ENCODE data around the gene IP6K3.

The IP6K3 gene

GRCh38 chr6:33738879-33739278 is 7.8 kb downstream of the IP6K3 start:
- DNase-seq = no peak

DNA sequence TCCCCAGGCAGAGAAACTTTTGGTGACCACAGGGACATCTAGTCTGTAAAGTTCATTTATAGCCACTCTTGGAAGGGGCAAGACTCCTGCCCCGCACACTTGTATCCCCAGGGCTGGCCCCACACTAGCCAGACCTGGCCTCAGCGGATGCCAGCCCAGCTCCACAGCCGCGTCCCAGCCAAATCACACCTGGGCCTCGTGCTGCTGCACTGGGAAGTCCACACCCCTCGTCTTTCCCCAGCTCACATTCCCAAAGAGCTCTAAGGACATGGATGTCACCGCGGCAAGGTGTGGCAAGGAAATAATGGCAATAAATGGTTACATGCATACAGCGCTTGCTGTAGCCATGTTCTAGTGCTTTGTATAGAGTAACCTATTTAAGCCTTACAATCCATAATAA is 8.6 kb downstream of the IP6K3 start:
- no peak for DNase-seq

- no peak for DNase-seq
Measured at GRCh38 chr6:33737267-33738026, 9.3 kb downstream of the IP6K3 start.

DNA sequence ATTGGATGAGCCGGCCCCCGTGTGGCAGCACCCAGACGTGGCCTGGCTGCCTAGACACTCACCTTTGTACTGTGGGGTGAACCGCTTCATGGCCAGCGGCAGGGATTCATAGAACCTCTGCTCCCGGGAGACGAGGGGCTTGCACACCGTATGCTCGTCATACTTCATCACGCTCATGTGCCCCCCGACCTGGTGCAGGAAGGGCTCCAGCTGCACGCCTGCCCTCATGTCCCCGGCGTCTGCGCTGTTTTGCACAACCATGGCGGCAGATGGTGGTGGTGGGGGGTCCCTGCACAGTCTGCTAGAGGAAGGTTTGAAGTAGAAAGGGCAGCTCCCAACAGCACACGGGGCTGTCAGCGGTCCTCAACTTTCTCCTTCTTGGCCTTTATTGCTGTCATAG is 11.5 kb downstream of the IP6K3 start:
- no peak for DNase-seq

GRCh38 chr6:33733709-33734007 is 13.0 kb downstream of the IP6K3 start:
- no peak for DNase-seq

GRCh38 chr6:33732817-33733708 is 13.6 kb downstream of the IP6K3 start:
- DNase-seq = no peak

DNA sequence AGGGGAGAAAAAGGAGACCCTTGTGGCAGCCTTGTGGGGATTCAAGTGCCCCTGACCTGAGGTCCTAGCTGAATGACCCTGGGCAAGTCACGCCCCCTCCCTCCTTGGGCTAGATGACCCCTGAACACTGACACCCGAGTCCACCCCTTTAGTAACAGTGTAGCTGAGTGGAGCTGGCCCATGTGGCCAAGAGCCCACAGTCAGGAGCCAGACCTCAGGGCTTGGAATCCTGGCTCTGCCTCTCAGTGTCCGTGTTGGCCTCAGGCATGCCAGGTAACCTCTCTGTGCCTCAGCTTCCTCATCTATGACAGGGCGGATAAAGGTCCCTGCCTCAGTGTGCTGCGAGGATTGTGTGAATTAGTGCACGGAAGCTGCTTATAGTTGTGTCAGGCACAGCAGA is 14.3 kb downstream of the IP6K3 start:
- DNase-seq = no peak

GRCh38 chr6:33731751-33732282 is 14.9 kb downstream of the IP6K3 start:
- DNase-seq = no peak

GRCh38 chr6:33731035-33731434 is 15.7 kb downstream of the IP6K3 start:
- DNase-seq = no peak

DNA sequence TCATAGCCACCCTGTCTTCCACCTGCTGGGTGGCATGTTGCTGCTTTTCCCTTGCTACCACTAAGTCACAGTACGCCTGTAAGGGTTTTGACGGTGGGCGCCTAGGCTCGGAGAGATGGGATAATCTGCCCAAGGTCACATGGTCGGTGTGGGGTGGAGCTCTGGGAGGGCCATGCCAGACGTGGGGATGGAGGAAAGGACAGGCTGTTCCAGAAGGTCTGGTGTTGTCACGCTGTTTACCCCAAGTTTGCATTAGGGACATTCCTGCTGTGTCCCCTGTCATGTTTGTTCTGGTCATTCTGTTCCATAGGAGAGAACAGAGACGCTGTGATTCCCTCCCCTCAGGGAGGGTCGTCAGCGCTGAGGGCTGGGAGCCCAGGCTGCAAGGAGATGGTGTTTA is 16.1 kb downstream of the IP6K3 start:
- no peak for DNase-seq

DNA sequence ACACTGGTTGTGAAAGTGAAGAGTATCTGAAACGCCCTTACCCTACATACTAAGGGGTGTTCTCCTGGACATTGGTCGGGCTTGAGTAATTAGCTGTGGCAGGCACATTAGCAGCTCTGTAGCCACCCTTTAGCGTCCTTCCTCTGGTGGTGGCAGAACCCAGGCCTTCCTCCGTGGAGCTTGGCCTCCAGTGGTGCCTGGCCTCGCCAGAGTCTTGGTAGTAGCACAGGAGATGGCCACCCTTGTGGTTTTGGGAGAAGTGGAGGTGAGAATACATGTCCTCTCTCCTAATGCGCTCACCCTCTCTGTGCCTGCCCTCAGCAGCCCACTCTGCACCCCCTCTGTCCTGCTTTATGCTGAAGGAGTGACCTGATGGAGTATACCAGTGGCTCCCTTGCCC is 17.6 kb downstream of the IP6K3 start:
- DNase-seq = no peak

DNA sequence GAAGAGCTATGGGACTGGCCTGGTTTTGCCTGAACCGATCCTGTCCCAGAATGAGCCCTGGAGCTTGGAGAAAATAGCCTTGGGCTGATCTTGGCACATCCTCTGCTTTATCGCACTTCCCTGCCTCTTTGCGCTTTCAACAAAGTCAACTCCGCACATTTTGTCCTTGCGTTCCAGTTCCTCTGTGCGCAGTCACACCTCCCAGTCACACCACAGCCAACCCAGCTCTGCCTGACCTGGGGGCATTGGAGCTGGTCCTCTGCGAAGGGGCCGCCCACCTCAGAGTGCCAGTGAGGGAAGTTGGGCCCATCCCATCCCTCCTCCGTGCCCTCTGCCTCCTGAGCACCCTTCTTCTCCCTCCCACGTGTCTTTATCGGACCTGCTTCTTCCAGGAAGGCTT is 18.3 kb downstream of the IP6K3 start:
- DNase-seq = no peak

DNA sequence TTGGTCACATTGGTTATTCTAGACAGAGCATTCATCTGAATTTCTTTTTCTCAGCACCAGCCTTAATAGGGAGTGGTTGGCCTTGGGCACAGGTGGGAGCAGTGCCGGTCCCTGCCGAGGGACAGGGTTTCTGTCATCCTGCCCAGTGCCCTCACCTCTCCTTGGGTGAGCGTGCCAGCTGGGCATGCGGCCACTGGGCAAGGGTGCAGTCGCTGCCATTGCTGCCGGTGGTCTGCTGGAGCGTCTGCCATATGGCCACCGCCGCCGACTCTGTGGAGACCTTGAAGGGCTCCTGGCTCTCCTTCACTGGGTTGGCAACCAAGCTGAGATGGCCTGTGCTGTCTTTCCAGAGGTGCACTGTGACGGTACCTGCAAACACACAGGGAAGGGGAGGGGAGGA is 18.8 kb downstream of the IP6K3 start:
- no peak for DNase-seq

DNA sequence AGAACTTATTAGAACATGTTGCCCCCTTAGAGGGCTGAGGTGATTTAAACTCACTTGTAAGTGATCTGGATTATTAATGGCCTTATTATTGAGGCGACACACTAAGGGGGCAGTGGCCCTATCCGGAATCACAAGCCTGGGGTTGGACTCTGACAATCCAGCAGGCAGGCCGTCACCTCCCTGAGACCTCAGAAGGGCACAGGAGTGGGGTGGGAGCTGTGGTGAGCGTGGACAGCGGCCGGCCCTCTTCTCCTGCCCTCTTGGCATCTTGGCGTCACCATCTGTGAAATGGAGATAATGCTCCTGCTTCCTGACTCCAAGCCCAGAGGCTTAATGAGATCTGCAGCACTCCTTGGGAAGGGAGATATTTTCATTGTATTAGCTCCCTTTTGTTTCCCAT is 19.6 kb downstream of the IP6K3 start:
- no peak for DNase-seq

DNA sequence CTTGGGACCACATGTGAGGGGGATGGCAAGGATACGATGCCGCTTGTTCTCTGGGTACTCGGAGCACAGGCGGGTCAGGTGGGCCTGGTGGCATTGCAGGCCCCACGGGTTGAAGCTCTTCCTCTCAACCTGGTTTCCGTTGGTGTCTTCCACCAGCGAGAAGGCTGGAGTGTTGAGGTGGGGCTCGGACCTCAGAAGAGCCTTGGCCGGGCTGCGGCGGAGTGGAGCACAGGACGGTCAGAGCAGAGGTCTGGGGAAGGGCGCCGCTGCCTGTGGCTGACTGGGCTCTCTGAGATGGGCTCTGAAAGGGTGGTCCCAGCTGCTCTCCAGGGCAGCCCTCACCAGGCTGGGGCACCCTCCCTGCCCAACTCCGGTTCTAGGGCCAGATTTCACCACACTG is 20.0 kb downstream of the IP6K3 start:
- DNase-seq = no peak

GRCh38 chr6:33725891-33726673 is 20.6 kb downstream of the IP6K3 start:
- DNase-seq = no peak

GRCh38 chr6:33725222-33725621 is 21.5 kb downstream of the IP6K3 start:
- DNase-seq = no peak

DNA sequence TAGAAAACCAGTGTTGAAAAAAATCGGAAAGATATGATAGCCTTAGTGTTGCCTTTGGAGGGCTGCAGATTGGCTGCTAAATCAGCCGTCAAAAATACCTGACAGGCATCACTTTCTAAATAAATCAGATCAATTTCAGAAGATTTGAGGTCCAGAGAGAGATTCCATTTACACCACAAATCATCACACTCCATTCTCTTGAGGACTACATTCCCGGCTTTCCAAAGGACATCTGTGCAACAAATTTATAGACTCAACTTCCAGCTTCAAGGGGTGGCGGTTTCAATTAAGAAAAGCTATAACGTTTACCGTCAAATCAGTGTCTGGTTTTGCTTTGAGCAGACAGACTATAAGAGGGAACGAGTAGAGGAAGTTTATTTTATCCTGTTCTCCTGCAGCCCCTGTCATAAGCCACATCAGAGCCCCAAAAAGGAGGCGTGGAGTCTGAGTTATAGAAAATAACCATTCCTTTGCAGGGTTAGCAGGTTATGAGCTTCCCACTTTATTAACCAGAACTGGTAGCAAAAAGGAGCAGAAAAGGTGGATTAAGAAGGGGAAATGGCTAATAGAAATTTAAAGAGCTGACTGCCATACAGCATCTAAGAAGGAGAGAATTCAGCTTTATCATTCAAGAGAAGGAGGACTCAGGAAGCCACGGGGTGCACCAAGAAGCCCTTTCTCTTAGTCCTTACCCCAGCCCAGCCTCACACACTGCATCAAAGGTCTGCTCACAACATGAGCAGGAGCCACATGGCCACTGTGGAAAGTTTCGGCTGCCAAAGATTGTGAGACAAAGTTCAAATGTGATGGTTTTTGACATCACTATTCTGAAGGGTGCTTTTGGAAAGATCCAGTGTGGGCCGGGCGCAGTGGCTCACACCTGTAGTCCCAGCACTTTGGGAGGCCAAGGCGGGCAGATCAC is 22.3 kb downstream of the IP6K3 start:
- DNase-seq = no peak

- DNase-seq = no peak
Measured at GRCh38 chr6:33723371-33724085, 23.2 kb downstream of the IP6K3 start.

DNA sequence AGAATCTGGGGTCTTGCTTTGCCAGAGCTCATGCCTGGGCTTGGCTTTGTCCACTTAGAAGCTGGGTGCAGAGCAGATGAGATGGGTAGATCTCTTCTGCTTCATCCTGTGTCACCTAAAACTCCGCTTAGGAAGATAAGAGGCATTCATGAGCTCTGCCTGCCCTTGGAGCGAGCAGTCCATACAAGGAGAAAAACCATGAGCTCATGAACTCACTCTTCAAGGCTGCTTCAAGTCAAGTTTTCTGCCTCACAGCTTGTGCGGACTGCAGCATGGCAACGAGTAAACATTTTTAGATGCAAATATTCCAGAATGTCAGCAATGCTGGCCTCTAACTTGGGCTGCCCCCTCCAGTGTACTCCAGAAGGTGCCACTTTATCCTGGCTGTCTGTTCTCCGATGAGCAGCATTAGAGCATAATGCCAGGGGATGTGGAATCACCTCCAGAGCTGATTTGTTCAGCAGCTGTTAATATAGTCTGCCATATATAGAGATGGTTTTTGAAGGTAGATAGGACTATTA is 24.5 kb downstream of the IP6K3 start:
- peak; percentile 28 to 43 for DNase-seq

GRCh38 chr6:33721508-33721907 is 25.2 kb downstream of the IP6K3 start:
- DNase-seq = peak; percentile 89 to 91
